SK-N-SH (cell line): ENCODE data around the gene PCSK6. TPM values are rescaled to one million over a fixed set of nuclear protein-coding genes. Genes with fewer than 3 reads are reported as not detected.

ENCODE experiments used
- CTCF ChIA-PET: fragments of 300-600, 350-600 bp; formaldehyde crosslinking; extraction: SDS; loops from one replicate; lab custom pipeline; 2021; lab: Yijun Ruan, JAX
- POLR2A ChIA-PET: fragments of 350-600 bp; sonication (Branson Sonifier 250); formaldehyde crosslinking; extraction: SDS; loops from one replicate; lab custom pipeline; 2020; ENCODE audit warnings: antibody characterized with exemption, inconsistent platforms; lab: Yijun Ruan, JAX
- DNase-seq: peaks from one replicate; pipeline ENCODE4 v3.0.0; 2012
- H2AFZ ChIP-seq: fragments of 200-600 bp; sonication (generic); 2 replicates; pipeline ENCODE4 v1.8.1; 2016; ENCODE audit warnings: antibody characterized with exemption, mild to moderate bottlenecking, low read depth
- H3F3A ChIP-seq: fragments of 200-600 bp; sonication (generic); replicated peaks from 2 replicates; pipeline ENCODE3; 2016; ENCODE audit warnings: antibody characterized with exemption, mild to moderate bottlenecking; ENCODE audit not compliant: insufficient read depth
- H3K27ac ChIP-seq, 2 experiments: fragments of 200-500 bp in 1 of 2; fragments of 200-600 bp in 1 of 2; sonication (Bioruptor generic) in 1 of 2; sonication (generic), shearing (Covaris generic) in 1 of 2; 2 replicates each; pipeline versions ENCODE4 v1.5.1 to v1.6.1; 2014 to 2016; ENCODE audit warnings: low read depth in 2 of 2, inconsistent platforms in 1 of 2, low read length in 1 of 2, mild to moderate bottlenecking in 1 of 2, mixed read lengths in 1 of 2
- H3K27me3 ChIP-seq: fragments of 200-600 bp; sonication (generic), shearing (Covaris generic); 2 replicates; pipeline ENCODE4 v1.6.1; 2016; ENCODE audit warnings: mixed run types; ENCODE audit not compliant: insufficient read depth
- H3K36me3 ChIP-seq, 2 experiments: fragments of 200-500 bp in 1 of 2; fragments of 200-600 bp in 1 of 2; sonication (Bioruptor generic) in 1 of 2; sonication (generic) in 1 of 2; replicated peaks in 1 of 2; 2 replicates each; pipeline versions ENCODE3 to v1.5.1; 2014 to 2016; ENCODE audit warnings: low read length in 1 of 2, mild to moderate bottlenecking in 1 of 2; ENCODE audit not compliant: insufficient read depth in 2 of 2, control insufficient read depth in 1 of 2
- H3K4me1 ChIP-seq, 2 experiments: fragments of 200-500 bp in 1 of 2; fragments of 200-600 bp in 1 of 2; sonication (Bioruptor generic) in 1 of 2; sonication (generic), shearing (Covaris generic) in 1 of 2; 2 replicates each; pipeline versions ENCODE4 v1.5.1 to v1.6.1; 2014 to 2016; ENCODE audit warnings: low read depth in 1 of 2, low read length in 1 of 2, mixed run types in 1 of 2; ENCODE audit not compliant: insufficient read depth in 2 of 2, control insufficient read depth in 1 of 2
- H3K4me2 ChIP-seq: fragments of 200-600 bp; sonication (generic), shearing (Covaris generic); 2 replicates; pipeline ENCODE4 v1.6.1; 2017; ENCODE audit warnings: mixed run types
- H3K4me3 ChIP-seq, 2 experiments: fragments of 200-500 bp in 1 of 2; fragments of 200-600 bp in 1 of 2; sonication (Bioruptor generic) in 1 of 2; sonication (generic), shearing (Covaris generic) in 1 of 2; 2 replicates each; pipeline versions ENCODE4 v1.5.1 to v1.8.1; 2014 to 2016; ENCODE audit warnings: low read depth in 2 of 2, inconsistent platforms in 1 of 2, low read length in 1 of 2, mild to moderate bottlenecking in 1 of 2, mixed read lengths in 1 of 2, moderate library complexity in 1 of 2
- H3K79me2 ChIP-seq: fragments of 200-600 bp; sonication (generic); 2 replicates; pipeline ENCODE4 v1.8.1; 2017; ENCODE audit warnings: mild to moderate bottlenecking; ENCODE audit not compliant: insufficient read depth
- H3K9ac ChIP-seq: fragments of 200-600 bp; sonication (generic); 2 replicates; pipeline ENCODE4 v1.6.1; 2017; ENCODE audit warnings: mixed run types
- H3K9me2 ChIP-seq: fragments of 200-600 bp; sonication (generic); 2 replicates; pipeline ENCODE4 v1.6.1; 2017; ENCODE audit warnings: mixed run types
- H3K9me3 ChIP-seq: fragments of 200-600 bp; sonication (generic); 2 replicates; pipeline ENCODE4 v1.6.1; 2017; ENCODE audit warnings: mixed run types, mild to moderate bottlenecking, moderate library complexity
- H4K20me1 ChIP-seq: fragments of 200-600 bp; sonication (generic); 2 replicates; pipeline ENCODE4 v1.6.1; 2017; ENCODE audit warnings: mild to moderate bottlenecking, mixed run types; ENCODE audit not compliant: insufficient read depth
- EZH2phosphoT487 ChIP-seq: fragments of 200-600 bp; sonication (generic); IDR thresholded peaks from 2 replicates; pipeline ENCODE4 v1.6.1; 2017; ENCODE audit warnings: low read depth, mixed run types, mild to moderate bottlenecking, antibody characterized with exemption, moderate library complexity, borderline replicate concordance
- FOSL2 ChIP-seq: IDR thresholded peaks from 2 replicates; pipeline ENCODE4 v1.4.0; 2012; ENCODE audit warnings: low read depth, mild to moderate bottlenecking, moderate library complexity, borderline replicate concordance
- FOXM1 ChIP-seq: IDR thresholded peaks from 2 replicates; pipeline ENCODE4 v1.4.0; 2012; ENCODE audit warnings: low read depth, mild to moderate bottlenecking
- GABPA ChIP-seq: IDR thresholded peaks from 2 replicates; pipeline ENCODE4 v1.4.0; 2012; ENCODE audit warnings: low read depth, mild to moderate bottlenecking
- GATA2 ChIP-seq: sonication (generic); formaldehyde crosslinking; IDR thresholded peaks from 2 replicates; pipeline ENCODE4 v1.5.0; 2020; ENCODE audit warnings: mild to moderate bottlenecking, missing genetic modification reagents
- IRF3 ChIP-seq: fragments of 150-350 bp; IDR thresholded peaks from 2 replicates; pipeline ENCODE4 v1.6.1; 2016; ENCODE audit warnings: mild to moderate bottlenecking, low read depth, low read length
- JUND ChIP-seq: IDR thresholded peaks from 2 replicates; pipeline ENCODE4 v1.4.0; 2012
- MAX ChIP-seq: IDR thresholded peaks from 2 replicates; pipeline ENCODE4 v1.4.0; 2012; ENCODE audit warnings: low read depth
- NFIC ChIP-seq: IDR thresholded peaks from 2 replicates; pipeline ENCODE4 v1.4.0; 2012; ENCODE audit warnings: borderline replicate concordance
- RAD21 ChIP-seq: IDR thresholded peaks from 2 replicates; pipeline ENCODE4 v1.6.1; 2012; ENCODE audit warnings: mild to moderate bottlenecking, low read length
- RCOR1 ChIP-seq: fragments of 150-350 bp; IDR thresholded peaks from 2 replicates; pipeline ENCODE4 v1.6.1; 2017; ENCODE audit warnings: antibody characterized with exemption, low read length
- RFX5 ChIP-seq: IDR thresholded peaks from 2 replicates; pipeline ENCODE4 v1.6.1; 2012; ENCODE audit warnings: mild to moderate bottlenecking, improper control_type of control experiment, low read length
- TAF1 ChIP-seq: IDR thresholded peaks from 2 replicates; pipeline ENCODE4 v1.6.1; 2012; ENCODE audit warnings: low read depth, mild to moderate bottlenecking, low read length, moderate library complexity, borderline replicate concordance
- TCF12 ChIP-seq: IDR thresholded peaks from 2 replicates; pipeline ENCODE4 v1.4.0; 2012
- TEAD4 ChIP-seq: IDR thresholded peaks from 2 replicates; pipeline ENCODE4 v1.4.0; 2012; ENCODE audit warnings: mild to moderate bottlenecking, borderline replicate concordance; ENCODE audit not compliant: insufficient read depth
- USF1 ChIP-seq: IDR thresholded peaks from 2 replicates; pipeline ENCODE4 v1.4.0; 2012; ENCODE audit warnings: low read depth, borderline replicate concordance
- YY1 ChIP-seq: IDR thresholded peaks from 2 replicates; pipeline ENCODE4 v1.4.0; 2012; ENCODE audit warnings: low read depth, mild to moderate bottlenecking
- WGBS: methylation state at CpG from one replicate; pipeline ENCODE4 v1.1.6; 2017; ENCODE audit warnings: low lambda C conversion rate; 5-methylcytosine and 5-hydroxymethylcytosine counted together
- polyA plus RNA-seq, 3 experiments: library from polyadenylated mRNA; depleted of rRNA; stranded (reverse); fragments of >200 nt; gene quantifications; 2 replicates each; pipeline ENCODE4 v1.2.3, GENCODE V29; 2012
- TF ChIP-seq, protein P1 (sequence below): IDR thresholded peaks from 2 replicates; pipeline ENCODE4; 2012
- TF ChIP-seq, protein P2 (sequence below): IDR thresholded peaks from 2 replicates; pipeline ENCODE4 v1.4.0; 2012; ENCODE audit warnings: low read depth, borderline replicate concordance

Gene PCSK6
- polyA plus RNA-seq, 1 of the 3 experiments (the other 2 are of a cell fraction): 0.03 TPM

DNA sequence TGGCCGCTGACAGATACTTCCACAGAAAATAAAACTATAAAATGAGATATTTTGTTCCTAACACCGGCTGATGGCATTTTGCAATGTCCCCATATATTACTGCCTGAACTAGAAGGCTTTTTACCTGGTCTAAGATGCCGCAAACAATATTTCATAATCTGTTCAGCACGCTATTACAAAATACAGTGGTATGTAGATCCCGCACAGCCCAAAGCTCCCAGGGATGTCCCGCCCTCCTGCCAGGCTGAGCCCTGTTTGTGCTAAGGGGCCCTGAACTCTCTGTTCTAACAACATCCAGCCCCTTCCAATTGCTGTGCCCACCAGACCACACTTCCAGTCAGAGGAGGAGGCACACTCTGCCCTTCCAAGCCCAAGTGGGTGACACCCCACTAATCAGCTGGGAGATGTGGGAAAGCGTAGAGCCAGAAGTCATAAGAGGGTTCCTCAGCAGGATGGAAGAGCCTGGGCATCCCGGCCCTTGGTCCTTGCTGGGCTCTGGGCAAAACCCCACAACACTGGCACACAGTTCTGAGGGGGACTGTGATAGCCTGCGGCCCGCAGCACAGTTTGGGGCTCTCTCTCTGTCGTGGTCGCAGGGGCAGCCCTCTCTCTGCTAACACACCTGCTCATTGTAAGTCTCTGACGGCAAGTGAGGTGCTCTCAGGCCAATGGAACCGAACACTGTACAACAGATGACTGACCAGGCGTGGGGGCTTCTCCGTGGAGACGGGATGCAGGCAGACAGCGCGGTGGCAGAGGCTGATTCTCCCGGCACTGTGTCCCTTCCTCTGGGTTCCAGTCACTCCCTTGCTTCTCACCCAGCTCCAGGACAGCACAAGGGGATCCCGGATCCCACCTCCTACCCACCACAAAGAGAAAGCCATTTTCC, 55.2 kb downstream of the PCSK6 start:
- Histone ChIP-seq H3K4me1 (no peaks in the 10 kb centered on the region; a peak in 1 of 4 replicates), H3K27me3 (no peaks in the 10 kb centered on the region; the same call in 1 of the 2 replicates), H3K79me2 (no peaks in the 10 kb centered on the region), H2AFZ (no peak overlapping the region), H3K9me3 (no peaks in the 10 kb centered on the region), H3K36me3 (no peaks in the 10 kb centered on the region), H3K4me3 (no peak overlapping the region), H3K4me2 (no peak overlapping the region), H3K9me2 (no peaks in the 10 kb centered on the region), H3F3A (no peaks in the 10 kb centered on the region), H4K20me1 (no peaks in the 10 kb centered on the region), H3K9ac (no peak overlapping the region), H3K27ac (no peak overlapping the region)
- WGBS: 57% methylated on average over 18 of the region's 21 CpGs
- ChIA-PET CTCF (no interaction called here), POLR2A (no interaction called here)
- TF ChIP-seq TEAD4 (no peak), GABPA (no peak), TCF12 (no peak), IRF3 (no peak), RFX5 (no peak), NFIC (no peak), EZH2phosphoT487 (no peak), FOSL2 (no peak), RAD21 (no peak), JUND (no peak), YY1 (no peak), MAX (no peak), RCOR1 (no peak), FOXM1 (no peak), USF1 (no peak), TAF1 (no peak), GATA2 (CRISPR knock-in tag) (no peak)
- TF ChIP-seq, protein P1, sequence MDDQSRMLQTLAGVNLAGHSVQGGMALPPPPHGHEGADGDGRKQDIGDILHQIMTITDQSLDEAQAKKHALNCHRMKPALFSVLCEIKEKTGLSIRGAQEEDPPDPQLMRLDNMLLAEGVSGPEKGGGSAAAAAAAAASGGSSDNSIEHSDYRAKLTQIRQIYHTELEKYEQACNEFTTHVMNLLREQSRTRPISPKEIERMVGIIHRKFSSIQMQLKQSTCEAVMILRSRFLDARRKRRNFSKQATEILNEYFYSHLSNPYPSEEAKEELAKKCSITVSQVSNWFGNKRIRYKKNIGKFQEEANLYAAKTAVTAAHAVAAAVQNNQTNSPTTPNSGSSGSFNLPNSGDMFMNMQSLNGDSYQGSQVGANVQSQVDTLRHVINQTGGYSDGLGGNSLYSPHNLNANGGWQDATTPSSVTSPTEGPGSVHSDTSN: no peak
- TF ChIP-seq, protein P2, sequence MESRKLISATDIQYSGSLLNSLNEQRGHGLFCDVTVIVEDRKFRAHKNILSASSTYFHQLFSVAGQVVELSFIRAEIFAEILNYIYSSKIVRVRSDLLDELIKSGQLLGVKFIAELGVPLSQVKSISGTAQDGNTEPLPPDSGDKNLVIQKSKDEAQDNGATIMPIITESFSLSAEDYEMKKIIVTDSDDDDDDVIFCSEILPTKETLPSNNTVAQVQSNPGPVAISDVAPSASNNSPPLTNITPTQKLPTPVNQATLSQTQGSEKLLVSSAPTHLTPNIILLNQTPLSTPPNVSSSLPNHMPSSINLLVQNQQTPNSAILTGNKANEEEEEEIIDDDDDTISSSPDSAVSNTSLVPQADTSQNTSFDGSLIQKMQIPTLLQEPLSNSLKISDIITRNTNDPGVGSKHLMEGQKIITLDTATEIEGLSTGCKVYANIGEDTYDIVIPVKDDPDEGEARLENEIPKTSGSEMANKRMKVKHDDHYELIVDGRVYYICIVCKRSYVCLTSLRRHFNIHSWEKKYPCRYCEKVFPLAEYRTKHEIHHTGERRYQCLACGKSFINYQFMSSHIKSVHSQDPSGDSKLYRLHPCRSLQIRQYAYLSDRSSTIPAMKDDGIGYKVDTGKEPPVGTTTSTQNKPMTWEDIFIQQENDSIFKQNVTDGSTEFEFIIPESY: no peak
- DNase-seq: no peak
